HCT116 (cell line): ENCODE measurements around the gene CFAP57.

ENCODE experiments used
- CEBPB ChIP-seq: IDR thresholded peaks from 2 replicates; pipeline ENCODE4 v1.6.1; 2012; ENCODE audit warnings: low read depth
- EGR1 ChIP-seq: IDR thresholded peaks from 2 replicates; pipeline ENCODE4 v1.6.1; 2012; ENCODE audit warnings: low read depth
- EZH2 ChIP-seq: fragments of 200-600 bp; sonication (generic); IDR thresholded peaks from 2 replicates; pipeline ENCODE4 v1.6.1; 2017; ENCODE audit warnings: antibody characterized with exemption, mixed run types
- FOSL1 ChIP-seq: IDR thresholded peaks from 2 replicates; pipeline ENCODE4 v1.6.1; 2012; ENCODE audit warnings: low read depth
- MAX ChIP-seq: IDR thresholded peaks from 2 replicates; pipeline ENCODE4 v1.6.1; 2012
- POLR2A ChIP-seq: IDR thresholded peaks from 2 replicates; pipeline ENCODE4 v1.7.0; 2011; ENCODE audit warnings: borderline replicate concordance; ENCODE audit not compliant: insufficient read depth, insufficient read length; ENCODE audit errors: extremely low read depth
- POLR2AphosphoS5 ChIP-seq: IDR thresholded peaks from 2 replicates; pipeline ENCODE4 v1.6.1; 2011; ENCODE audit warnings: mild to moderate bottlenecking, low read depth, low read length, moderate library complexity
- REST ChIP-seq: IDR thresholded peaks from 2 replicates; pipeline ENCODE4 v1.6.1; 2012; ENCODE audit warnings: low read depth
- SIN3A ChIP-seq: IDR thresholded peaks from 2 replicates; pipeline ENCODE4 v1.6.1; 2012; ENCODE audit warnings: low read depth
- SRF ChIP-seq: IDR thresholded peaks from 2 replicates; pipeline ENCODE4 v1.6.1; 2012; ENCODE audit warnings: low read depth
- YY1 ChIP-seq: IDR thresholded peaks from 2 replicates; pipeline ENCODE4 v1.6.1; 2011; ENCODE audit warnings: low read length, low read depth, moderate library complexity, mild to moderate bottlenecking; ENCODE audit not compliant: insufficient replicate concordance; ENCODE audit errors: extremely low read depth
- ZBTB33 ChIP-seq: IDR thresholded peaks from 2 replicates; pipeline ENCODE4 v1.6.1; 2011; ENCODE audit warnings: mild to moderate bottlenecking, low read length, moderate library complexity; ENCODE audit not compliant: insufficient replicate concordance; ENCODE audit errors: extremely low read depth
- TF ChIP-seq, protein P1 (sequence below), 3 experiments: fragments of 200-600 bp in 1 of 3; sonication (generic) in 1 of 3; IDR thresholded peaks in 2 of 3; conservative IDR thresholded peaks in 1 of 3; 2 replicates each; pipeline ENCODE4 v1.5.1; 2012 to 2017; ENCODE audit warnings: low read depth in 2 of 3, low read length in 2 of 3, antibody characterized with exemption in 1 of 3, borderline replicate concordance in 1 of 3, control low read depth in 1 of 3, mild to moderate bottlenecking in 1 of 3, mixed read lengths in 1 of 3, mixed run types in 1 of 3, moderate library complexity in 1 of 3; ENCODE audit not compliant: insufficient read depth in 1 of 3

- TF ChIP-seq, protein P1, sequence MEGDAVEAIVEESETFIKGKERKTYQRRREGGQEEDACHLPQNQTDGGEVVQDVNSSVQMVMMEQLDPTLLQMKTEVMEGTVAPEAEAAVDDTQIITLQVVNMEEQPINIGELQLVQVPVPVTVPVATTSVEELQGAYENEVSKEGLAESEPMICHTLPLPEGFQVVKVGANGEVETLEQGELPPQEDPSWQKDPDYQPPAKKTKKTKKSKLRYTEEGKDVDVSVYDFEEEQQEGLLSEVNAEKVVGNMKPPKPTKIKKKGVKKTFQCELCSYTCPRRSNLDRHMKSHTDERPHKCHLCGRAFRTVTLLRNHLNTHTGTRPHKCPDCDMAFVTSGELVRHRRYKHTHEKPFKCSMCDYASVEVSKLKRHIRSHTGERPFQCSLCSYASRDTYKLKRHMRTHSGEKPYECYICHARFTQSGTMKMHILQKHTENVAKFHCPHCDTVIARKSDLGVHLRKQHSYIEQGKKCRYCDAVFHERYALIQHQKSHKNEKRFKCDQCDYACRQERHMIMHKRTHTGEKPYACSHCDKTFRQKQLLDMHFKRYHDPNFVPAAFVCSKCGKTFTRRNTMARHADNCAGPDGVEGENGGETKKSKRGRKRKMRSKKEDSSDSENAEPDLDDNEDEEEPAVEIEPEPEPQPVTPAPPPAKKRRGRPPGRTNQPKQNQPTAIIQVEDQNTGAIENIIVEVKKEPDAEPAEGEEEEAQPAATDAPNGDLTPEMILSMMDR (IDR thresholded peaks at IDR 0.05 in 2 of 3, conservative IDR thresholded peaks at IDR 0.05 in 1 of 3; ENCODE audit: borderline replicate concordance in 1 of 3, insufficient read depth in 1 of 3, low read depth in 2 of 3, low read length in 2 of 3): no peak
- TF ChIP-seq POLR2AphosphoS5 (no peak), EZH2 (no peak), ZBTB33 (no peak), SRF (no peak), FOSL1 (no peak), POLR2A (no peak), SIN3A (no peak), REST (no peak), EGR1 (no peak), YY1 (no peak), CEBPB (no peak), MAX (no peak)
Observed at GRCh38 chr1:43197343-43198127, 25.4 kb downstream of the CFAP57 start.
